Fibroblast of upper back skin (primary cell): Measurements from ENCODE around the gene CHKA.

ENCODE experiments used
- DNase-seq: peaks from one replicate; pipeline ENCODE4 v3.0.0-alpha.2; 2013

The CHKA gene

GRCh38 chr11:68067991-68068390, 53.2 kb downstream of the CHKA start:
- no peak for DNase-seq

- no peak for DNase-seq
These were observed 54.4 kb downstream of the CHKA start for GRCh38 chr11:68066742-68067141.

DNA sequence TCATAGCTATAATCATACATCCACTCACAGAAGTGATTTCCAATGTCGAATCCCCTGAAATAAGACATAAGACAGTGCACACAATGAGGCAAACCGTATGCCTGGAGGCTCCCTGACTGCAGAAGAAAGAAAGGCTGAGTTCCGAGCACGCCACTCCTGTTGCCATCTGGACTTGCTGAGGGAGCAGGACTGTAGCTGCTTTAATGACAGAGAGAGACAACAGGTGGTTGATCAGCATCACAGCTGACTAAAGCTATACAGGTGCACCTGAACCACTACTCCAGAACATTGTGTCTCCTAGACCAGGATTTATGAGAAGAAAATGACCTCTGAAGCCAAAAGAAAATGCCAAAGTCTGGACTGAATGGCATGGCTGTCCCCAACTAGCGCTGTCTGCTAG, 55.3 kb downstream of the CHKA start:
- DNase-seq: no peak

DNA sequence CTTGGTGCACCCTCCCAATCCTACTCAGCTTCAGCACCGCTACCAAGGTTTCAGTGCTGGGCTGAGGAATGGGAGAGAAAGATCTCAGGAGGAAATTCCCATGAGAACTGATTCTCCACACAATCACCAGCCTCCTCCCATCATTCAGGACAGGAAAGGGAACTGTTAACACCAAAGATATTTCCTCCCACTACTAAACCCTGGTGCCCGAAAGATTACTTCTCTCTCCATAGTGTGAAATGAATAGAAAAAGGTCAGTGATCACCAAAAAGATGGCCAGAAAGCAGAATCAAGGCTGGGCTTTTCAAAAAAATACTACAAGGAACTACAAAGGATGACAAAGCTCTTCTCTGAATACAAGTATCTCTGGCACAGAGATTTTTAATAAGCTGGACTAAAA, 56.3 kb downstream of the CHKA start:
- DNase-seq: no peak

DNA sequence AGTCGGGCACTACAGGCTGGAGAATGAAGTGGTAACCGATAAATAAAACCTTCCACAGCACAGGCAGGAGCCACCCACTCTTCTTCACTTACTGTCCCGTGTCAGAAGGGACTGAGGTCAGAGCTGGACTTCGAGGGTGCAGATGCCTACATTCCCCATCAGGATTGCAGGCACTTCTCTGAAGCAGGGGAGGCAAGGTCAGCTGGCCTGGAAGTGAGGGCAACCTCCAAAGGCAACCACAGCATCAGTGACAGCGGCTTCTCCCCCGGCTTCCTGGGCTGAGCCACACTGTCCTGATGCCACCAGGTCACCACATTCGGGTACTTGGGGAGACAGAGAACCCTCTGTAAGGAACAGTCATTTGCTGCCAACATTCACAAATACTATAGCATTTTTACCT, 59.7 kb downstream of the CHKA start:
- DNase-seq: no peak

DNA sequence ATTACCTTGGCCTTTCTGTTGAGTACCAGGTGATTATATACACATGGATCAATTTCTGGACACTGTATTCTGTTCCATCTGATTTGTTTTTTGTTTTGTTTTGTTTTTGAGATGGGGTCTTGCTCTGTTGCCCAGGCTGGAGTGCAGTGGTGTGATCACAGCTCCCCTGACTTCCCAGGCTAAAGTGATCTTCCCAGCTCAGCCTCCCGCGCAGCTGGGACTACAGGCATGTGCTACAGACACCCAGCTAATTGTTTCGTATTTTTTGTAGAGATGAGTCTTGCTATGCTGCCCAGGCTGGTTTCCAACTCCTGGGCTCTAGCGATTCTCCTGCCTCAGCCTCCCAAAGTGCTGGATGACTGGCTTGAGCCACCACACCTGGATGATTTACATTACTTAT, 63.4 kb downstream of the CHKA start:
- DNase-seq: no peak

GRCh38 chr11:68056317-68057285, 64.6 kb downstream of the CHKA start:
- no peak for DNase-seq

DNA sequence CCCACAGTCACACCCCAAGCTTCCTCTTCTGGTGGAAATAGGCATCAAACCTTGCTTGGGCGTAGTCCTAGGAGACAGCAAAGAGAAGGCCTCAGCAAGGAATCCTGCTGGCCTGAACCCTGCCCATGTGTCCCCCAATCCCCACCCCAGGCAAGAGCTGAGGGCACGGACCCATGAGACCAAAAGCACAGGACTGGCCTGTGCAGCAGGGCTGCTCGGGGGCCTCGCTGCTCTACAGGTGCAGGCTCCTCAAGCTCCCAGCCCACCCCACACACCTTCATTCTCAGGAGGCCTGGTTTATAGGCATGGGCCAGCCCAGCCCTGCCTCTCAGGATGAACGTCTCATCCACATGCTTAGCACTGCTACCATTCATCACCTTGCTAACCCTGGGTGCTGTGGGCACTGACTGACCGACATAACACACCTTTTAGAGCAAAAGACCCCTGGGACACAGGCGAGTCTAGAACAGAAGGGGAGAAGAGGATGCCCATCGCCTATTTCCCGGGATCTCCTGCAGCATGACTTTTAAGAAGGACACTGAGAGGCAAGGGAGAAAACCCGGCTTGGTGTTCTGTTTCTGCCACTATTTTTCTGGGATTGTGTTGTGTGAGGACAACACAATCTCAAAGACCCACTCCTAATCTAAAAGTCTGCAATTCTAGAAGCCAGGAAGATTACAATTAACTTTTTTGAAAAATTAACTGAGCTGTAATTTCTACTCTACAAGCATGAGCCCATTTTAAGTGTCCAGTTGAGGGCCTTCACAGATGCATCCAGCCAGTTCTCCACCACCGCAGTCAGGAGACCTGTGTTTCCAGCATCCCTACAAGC, 67.0 kb downstream of the CHKA start:
- DNase-seq: no peak

- no peak for DNase-seq
These were observed 68.1 kb downstream of the CHKA start for GRCh38 chr11:68053117-68053516.

DNA sequence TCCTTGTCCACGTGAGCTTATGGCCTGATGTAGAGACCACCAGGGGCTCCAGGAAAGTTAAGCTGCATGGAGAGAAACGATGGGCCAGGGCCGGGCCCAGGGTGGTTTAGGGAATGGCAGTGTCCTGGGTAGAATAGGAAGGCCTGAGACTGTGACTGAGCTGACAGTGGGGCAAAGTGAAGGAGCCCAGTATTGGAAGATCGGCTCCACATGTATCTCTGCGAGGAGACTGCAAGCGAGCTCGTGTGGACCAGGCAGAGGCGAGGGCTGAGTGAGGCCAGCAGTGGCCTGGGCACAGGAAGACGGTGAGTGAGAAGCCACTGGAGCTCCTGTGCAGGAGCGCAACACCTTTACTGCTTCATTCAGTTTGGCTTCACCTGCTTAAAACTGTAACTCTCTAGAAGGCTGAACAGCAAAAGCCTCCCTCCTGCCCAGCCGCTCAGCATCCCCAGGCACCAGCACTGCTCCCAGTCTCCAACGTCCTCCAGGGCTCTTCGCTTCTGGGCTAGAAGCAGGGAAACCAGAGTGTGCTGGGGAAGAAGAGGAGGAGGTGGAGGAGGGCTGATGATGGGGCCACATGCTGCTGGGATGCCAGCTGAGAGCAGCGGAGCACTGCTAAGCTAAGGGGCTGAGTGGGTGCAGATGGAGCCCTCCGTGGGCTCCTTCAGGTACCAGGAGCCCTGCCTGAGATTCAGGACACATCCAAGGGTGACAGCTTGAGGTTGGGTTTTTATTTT, 68.9 kb downstream of the CHKA start:
- DNase-seq: no peak

- DNase-seq: no peak
These were observed 69.7 kb downstream of the CHKA start for GRCh38 chr11:68051191-68052136.

GRCh38 chr11:68050371-68050841, 70.8 kb downstream of the CHKA start:
- DNase-seq: no peak

DNA sequence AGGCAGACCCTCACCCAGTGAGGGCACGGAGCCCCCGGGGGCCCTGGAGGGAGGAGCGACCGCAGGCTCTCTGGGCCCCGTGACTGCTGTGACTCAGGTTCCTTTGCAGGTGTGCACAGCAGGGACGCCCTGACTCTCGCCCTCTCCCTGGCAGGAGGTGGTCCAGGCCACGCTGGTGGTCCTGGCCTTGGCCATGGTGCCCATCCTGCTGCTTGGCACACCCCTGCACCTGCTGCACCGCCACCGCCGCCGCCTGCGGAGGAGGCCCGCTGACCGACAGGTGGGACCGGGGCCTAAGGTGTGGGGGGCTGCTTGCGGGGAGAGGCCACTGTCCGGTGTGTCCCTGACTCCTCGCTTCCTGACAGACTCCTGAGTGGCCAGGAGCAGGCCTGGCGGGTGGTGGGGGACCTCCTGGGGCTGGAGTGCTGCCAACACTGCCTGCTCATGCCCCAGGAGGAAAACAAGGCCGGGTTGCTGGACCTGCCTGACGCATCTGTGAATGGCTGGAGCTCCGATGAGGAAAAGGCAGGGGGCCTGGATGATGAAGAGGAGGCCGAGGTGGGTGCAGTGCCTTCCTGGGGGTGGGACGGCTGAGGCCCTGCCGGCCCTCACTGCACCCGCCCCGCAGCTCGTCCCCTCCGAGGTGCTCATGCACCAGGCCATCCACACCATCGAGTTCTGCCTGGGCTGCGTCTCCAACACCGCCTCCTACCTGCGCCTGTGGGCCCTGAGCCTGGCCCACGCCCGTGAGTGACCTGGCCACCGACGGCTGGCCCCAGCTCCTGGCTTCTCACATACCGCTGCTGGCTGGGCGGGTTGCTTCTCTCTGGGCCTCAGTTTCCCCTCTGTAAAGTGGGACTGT, 71.4 kb downstream of the CHKA start:
- DNase-seq: no peak

GRCh38 chr11:68048681-68049508, 72.3 kb downstream of the CHKA start:
- no peak for DNase-seq

- DNase-seq: no peak
These were observed 73.5 kb downstream of the CHKA start for GRCh38 chr11:68047437-68048290.

GRCh38 chr11:68044898-68045351, 76.3 kb downstream of the CHKA start:
- no peak for DNase-seq

DNA sequence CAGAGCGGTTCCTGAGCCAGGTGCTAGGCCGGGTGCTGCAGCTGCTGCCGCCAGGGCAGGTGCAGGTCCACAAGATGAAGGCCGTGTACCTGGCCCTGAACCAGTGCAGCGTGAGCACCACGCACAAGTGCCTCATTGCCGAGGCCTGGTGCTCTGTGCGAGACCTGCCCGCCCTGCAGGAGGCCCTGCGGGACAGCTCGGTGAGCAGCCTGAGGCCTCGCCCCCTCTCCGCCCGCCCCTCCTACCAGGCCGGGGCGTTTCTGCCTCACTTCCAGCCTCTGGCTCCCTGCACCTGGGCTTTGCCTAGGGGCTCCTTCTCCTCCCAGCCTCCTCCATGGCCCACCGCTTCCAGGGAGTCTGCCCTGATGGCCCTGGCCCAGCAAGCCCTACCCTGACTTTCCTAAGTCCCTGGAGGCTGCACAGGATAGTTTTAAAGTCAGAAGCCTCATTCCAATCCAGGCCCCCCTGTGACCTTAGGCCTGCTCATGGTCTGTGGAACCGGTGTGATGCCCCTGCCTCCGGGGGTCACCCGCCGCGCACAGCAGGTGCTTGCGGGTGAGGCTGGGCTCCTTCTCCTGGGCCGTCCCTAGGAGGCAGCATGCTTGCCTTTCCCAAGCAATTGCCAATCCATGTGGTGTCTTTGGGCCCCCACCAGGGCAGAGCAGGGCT, 76.9 kb downstream of the CHKA start:
- DNase-seq: no peak
